H1 (cell line): ENCODE results near the gene GSPT1.

Source experiments
- BRCA1 ChIP-seq: IDR thresholded peaks from 2 replicates; pipeline ENCODE4 v1.6.1; 2012; ENCODE audit warnings: low read depth, low read length, improper control_type of control experiment
- CBX8 ChIP-seq: fragments of 300-800, 300-1000 bp; sonication (generic); IDR thresholded peaks from 2 replicates; pipeline ENCODE4 v1.7.1; 2016; ENCODE audit warnings: low read depth, low read length, borderline replicate concordance
- CEBPB ChIP-seq: IDR thresholded peaks from 2 replicates; pipeline ENCODE4 v1.6.1; 2012; ENCODE audit warnings: low read depth, low read length
- CHD1 ChIP-seq: IDR thresholded peaks from 2 replicates; pipeline ENCODE4 v1.6.1; 2012; ENCODE audit warnings: low read depth, low read length, improper control_type of control experiment
- EP300 ChIP-seq, 2 experiments: IDR thresholded peaks; 1 replicate in 1 of 2; 2 replicates in 1 of 2; pipeline ENCODE4 v1.6.1; 2011 to 2012; ENCODE audit warnings: low read depth in 2 of 2, low read length in 2 of 2, mild to moderate bottlenecking in 2 of 2, borderline replicate concordance in 1 of 2, inconsistent platforms in 1 of 2, moderate library complexity in 1 of 2
- GABPA ChIP-seq: IDR thresholded peaks from 2 replicates; pipeline ENCODE4 v1.6.1; 2011; ENCODE audit warnings: mild to moderate bottlenecking, low read length, moderate library complexity, borderline replicate concordance; ENCODE audit not compliant: insufficient read depth
- POLR2A ChIP-seq, 2 experiments: IDR thresholded peaks; 1 replicate in 1 of 2; 2 replicates in 1 of 2; pipeline ENCODE4 v1.6.1; 2011; ENCODE audit warnings: low read depth in 2 of 2, low read length in 2 of 2, mild to moderate bottlenecking in 2 of 2; ENCODE audit errors: control extremely low read depth in 1 of 2
- POLR2AphosphoS5 ChIP-seq: IDR thresholded peaks from 2 replicates; pipeline ENCODE4 v1.6.1; 2011; ENCODE audit warnings: low read depth, low read length
- RAD21 ChIP-seq, 2 experiments: IDR thresholded peaks in 1 of 2; conservative IDR thresholded peaks in 1 of 2; 2 replicates each; pipeline ENCODE4 v1.6.1; 2011; ENCODE audit warnings: low read depth in 2 of 2, low read length in 2 of 2, improper control_type of control experiment in 1 of 2, inconsistent platforms in 1 of 2, mild to moderate bottlenecking in 1 of 2, moderate library complexity in 1 of 2
- RNF2 ChIP-seq: fragments of 200-900, 300-1000 bp; sonication (generic); IDR thresholded peaks from 2 replicates; pipeline ENCODE4 v1.7.1; 2016; ENCODE audit warnings: borderline replicate concordance, low read depth, mild to moderate bottlenecking, antibody characterized with exemption, low read length; ENCODE audit not compliant: poor library complexity, severe bottlenecking; ENCODE audit errors: missing control alignments
- SP1 ChIP-seq: IDR thresholded peaks from 2 replicates; pipeline ENCODE4 v1.6.1; 2011; ENCODE audit warnings: low read depth, low read length
- TF ChIP-seq, protein P1 (sequence below): IDR thresholded peaks from 2 replicates; pipeline ENCODE4 v1.6.1; 2012; ENCODE audit warnings: inconsistent platforms
- TF ChIP-seq, protein P2 (sequence below), 3 experiments: IDR thresholded peaks; 1 replicate in 2 of 3; 2 replicates in 1 of 3; pipeline versions ENCODE4 v1.5.1 to v1.6.1; 2011; ENCODE audit warnings: low read length in 3 of 3, mild to moderate bottlenecking in 3 of 3, inconsistent platforms in 2 of 3, low read depth in 1 of 3, moderate library complexity in 1 of 3; ENCODE audit not compliant: insufficient read depth in 1 of 3; ENCODE audit errors: control extremely low read depth in 1 of 3
- TF ChIP-seq, protein P3 (sequence below): IDR thresholded peaks from 2 replicates; pipeline ENCODE4 v1.6.1; 2011; ENCODE audit warnings: low read length, improper control_type of control experiment

DNA sequence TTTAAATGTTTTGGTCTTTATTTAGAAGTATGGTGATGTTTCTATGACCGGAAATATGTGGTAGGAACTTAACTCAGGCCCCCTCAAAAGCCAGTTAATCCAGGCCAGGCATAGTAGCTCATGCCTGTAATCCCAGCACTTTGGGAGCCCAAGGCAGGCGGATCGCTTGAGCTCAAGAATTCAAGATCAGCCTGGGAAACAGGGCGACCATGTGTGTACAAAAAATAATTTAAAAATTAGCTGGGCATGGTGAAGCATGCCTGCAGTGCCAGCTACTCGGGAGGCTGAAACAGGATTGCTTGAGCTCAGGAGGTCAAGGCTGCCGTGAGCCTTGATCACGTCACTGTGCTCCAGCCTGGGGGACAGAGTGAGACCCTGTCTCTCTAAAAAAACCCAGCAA, 74.7 kb downstream of the GSPT1 start:
- TF ChIP-seq POLR2A (IDR thresholded peaks at IDR 0.05; ENCODE audit: control extremely low read depth in 1 of 2, low read depth in 2 of 2, low read length in 2 of 2) (no peak), CHD1 (no peak), POLR2AphosphoS5 (no peak), GABPA (no peak), CEBPB (no peak), RAD21 (IDR thresholded peaks at IDR 0.05 in 1 of 2, conservative IDR thresholded peaks at IDR 0.05 in 1 of 2; ENCODE audit: low read depth in 2 of 2, low read length in 2 of 2) (no peak), SP1 (no peak), EP300 (IDR thresholded peaks at IDR 0.05; ENCODE audit: borderline replicate concordance in 1 of 2, low read depth in 2 of 2, low read length in 2 of 2) (no peak), RNF2 (no peak), CBX8 (no peak), BRCA1 (no peak)
- TF ChIP-seq, protein P1, sequence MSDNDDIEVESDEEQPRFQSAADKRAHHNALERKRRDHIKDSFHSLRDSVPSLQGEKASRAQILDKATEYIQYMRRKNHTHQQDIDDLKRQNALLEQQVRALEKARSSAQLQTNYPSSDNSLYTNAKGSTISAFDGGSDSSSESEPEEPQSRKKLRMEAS = no peak
- TF ChIP-seq, protein P2, sequence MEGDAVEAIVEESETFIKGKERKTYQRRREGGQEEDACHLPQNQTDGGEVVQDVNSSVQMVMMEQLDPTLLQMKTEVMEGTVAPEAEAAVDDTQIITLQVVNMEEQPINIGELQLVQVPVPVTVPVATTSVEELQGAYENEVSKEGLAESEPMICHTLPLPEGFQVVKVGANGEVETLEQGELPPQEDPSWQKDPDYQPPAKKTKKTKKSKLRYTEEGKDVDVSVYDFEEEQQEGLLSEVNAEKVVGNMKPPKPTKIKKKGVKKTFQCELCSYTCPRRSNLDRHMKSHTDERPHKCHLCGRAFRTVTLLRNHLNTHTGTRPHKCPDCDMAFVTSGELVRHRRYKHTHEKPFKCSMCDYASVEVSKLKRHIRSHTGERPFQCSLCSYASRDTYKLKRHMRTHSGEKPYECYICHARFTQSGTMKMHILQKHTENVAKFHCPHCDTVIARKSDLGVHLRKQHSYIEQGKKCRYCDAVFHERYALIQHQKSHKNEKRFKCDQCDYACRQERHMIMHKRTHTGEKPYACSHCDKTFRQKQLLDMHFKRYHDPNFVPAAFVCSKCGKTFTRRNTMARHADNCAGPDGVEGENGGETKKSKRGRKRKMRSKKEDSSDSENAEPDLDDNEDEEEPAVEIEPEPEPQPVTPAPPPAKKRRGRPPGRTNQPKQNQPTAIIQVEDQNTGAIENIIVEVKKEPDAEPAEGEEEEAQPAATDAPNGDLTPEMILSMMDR (IDR thresholded peaks at IDR 0.05; ENCODE audit: control extremely low read depth in 1 of 3, insufficient read depth in 1 of 3, low read depth in 1 of 3, low read length in 3 of 3) = no peak
- TF ChIP-seq, protein P3, sequence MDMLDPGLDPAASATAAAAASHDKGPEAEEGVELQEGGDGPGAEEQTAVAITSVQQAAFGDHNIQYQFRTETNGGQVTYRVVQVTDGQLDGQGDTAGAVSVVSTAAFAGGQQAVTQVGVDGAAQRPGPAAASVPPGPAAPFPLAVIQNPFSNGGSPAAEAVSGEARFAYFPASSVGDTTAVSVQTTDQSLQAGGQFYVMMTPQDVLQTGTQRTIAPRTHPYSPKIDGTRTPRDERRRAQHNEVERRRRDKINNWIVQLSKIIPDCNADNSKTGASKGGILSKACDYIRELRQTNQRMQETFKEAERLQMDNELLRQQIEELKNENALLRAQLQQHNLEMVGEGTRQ = no peak
